Measurements from ENCODE around the gene BTRC. TPM values are rescaled to one million over a fixed set of nuclear protein-coding genes. Genes with fewer than 3 reads are reported as not detected.

BTRC gene
- total and polyA plus RNA-seq, 8 donors: 4.3 to 16.4 (median 9.0) TPM

DNA sequence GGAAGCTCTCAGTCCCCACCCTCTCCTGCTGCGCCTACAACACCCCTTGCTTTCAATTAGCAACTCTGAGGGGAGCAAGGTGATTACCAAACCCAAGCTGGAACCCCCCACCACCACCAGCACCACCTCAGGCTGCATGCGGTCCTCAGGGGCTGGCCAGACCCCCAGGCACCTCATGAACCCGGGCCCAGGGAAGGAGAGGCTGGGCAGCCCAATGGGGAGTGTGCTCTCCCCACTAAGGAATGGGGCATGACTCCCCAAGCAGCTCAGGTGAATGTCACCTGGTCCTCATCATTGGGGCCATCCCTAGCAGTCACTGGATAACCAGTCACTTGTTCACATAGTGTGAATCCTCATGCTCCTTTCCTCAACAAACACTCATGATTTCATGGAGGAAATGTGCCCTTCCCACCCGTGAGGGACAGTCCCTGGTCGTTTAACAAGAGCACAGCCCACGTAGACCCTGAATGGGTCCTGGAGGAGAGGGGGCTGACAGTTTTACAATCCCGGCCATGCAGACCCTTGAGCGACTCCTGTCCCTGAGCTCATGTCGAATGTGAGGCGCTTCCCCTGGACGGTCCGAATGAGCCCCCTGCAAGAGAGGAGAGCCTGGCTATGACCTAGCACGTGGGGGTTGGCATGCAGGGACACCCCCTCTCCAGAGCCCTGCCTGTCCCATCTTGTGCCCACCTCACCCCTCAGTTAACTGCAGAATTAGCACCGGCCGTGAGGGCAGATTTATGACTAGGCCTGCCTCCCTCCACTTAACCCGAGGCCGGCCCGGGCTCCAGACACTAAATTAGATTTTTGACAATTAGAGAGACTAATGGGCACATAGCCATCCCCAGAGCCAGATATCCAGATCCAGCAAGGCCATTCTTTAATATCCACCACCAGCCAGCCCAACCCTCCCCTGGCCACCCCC lies 205.0 kb downstream of the BTRC start:
- H3K36me3 ChIP-seq: no peaks in the 10 kb centered on the region
- no peak overlapping the region for H3K4me3 ChIP-seq
- H3K9me3 ChIP-seq: no peaks in the 10 kb centered on the region
- 60 to 67% methylated on average over 18 of the region's 18 CpGs for WGBS, 2 donors
- H3K27me3 ChIP-seq: no peaks in the 10 kb centered on the region
- intact Hi-C loops (cut with DNase I): no loop called here
- H3K27ac ChIP-seq: no peak overlapping the region
- DNase-seq (no peak), ATAC-seq (no peak), FAIRE-seq (no peak)
- no peaks in the 10 kb centered on the region for H3K4me1 ChIP-seq
- TF ChIP-seq CTCF (IDR thresholded peaks at IDR 0.05): no peak

GRCh38 chr10:101559596-101560297 lies 205.8 kb downstream of the BTRC start:
- Histone ChIP-seq H3K4me1 (no peaks in the 10 kb centered on the region), H3K9me3 (no peaks in the 10 kb centered on the region), H3K27me3 (no peaks in the 10 kb centered on the region), H3K27ac (no peak overlapping the region), H3K36me3 (no peaks in the 10 kb centered on the region), H3K4me3 (no peak overlapping the region)
- 66 to 73% methylated on average over 12 of the region's 12 CpGs for WGBS, 2 donors
- intact Hi-C loops (cut with DNase I): no loop called here
- FAIRE-seq: no peak
- no peak for DNase-seq
- TF ChIP-seq CTCF (IDR thresholded peaks at IDR 0.05): no peak
- no peak for ATAC-seq

- 46 to 67% methylated on average over 1 to 2 of the region's 2 CpGs for whole genome bisulfite sequencing, 2 donors
- Histone ChIP-seq H3K9me3 (no peaks in the 10 kb centered on the region), H3K4me1 (no peaks in the 10 kb centered on the region), H3K4me3 (no peak overlapping the region), H3K27ac (no peak overlapping the region), H3K36me3 (no peaks in the 10 kb centered on the region), H3K27me3 (no peaks in the 10 kb centered on the region)
- intact Hi-C loops (cut with DNase I): no loop called here
- FAIRE-seq: no peak
- no peak for TF ChIP-seq CTCF (IDR thresholded peaks at IDR 0.05)
- no peak for ATAC-seq
- DNase-seq: no peak
These were observed 206.5 kb downstream of the BTRC start for GRCh38 chr10:101560298-101561067.

- intact Hi-C loops (cut with DNase I): no loop called here
- Histone ChIP-seq H3K27me3 (peaks cover 0 to 5% (median 0%) of the 10 kb centered on the region in 4 donors), H3K9me3 (no peaks in the 10 kb centered on the region), H3K36me3 (no peaks in the 10 kb centered on the region), H3K27ac (no peak overlapping the region), H3K4me1 (no peaks in the 10 kb centered on the region), H3K4me3 (no peak overlapping the region)
- no peak for ATAC-seq
- TF ChIP-seq CTCF (IDR thresholded peaks at IDR 0.05): no peak
- no peak for DNase-seq
- FAIRE-seq: no peak
- 63 to 65% methylated on average over 15 of the region's 15 CpGs for WGBS, 2 donors
These were observed 207.3 kb downstream of the BTRC start for GRCh38 chr10:101561068-101561915.

All from pancreas (tissue), 10 donors.